ENCODE data around the gene TSHR.

Gene TSHR

GRCh38 chr14:80987235-80988032, 32.0 kb downstream of the TSHR start:
- H3K27ac ChIP-seq (ENCODE audit: low read depth in 2 of 2, low read length in 2 of 2), result peak overlapping the region in 1 of 2 donors; percentile 21
- H3K27me3 ChIP-seq (ENCODE audit: control insufficient read depth in 2 of 2, insufficient read depth in 2 of 2, low read length in 2 of 2), result peaks cover 3 to 4% of the 10 kb centered on the region in 2 donors
- no peak overlapping the region for H3K9ac ChIP-seq (ENCODE audit: low read depth in 1 of 2, low read length in 2 of 2)
- H3K4me3 ChIP-seq (ENCODE audit: low read length in 2 of 2), result no peak overlapping the region
- no peaks in the 10 kb centered on the region for H3K9me3 ChIP-seq (ENCODE audit: control insufficient read depth in 2 of 2, low read length in 2 of 2)
- no peaks in the 10 kb centered on the region for H3K36me3 ChIP-seq (ENCODE audit: control insufficient read depth in 2 of 2, insufficient read depth in 2 of 2, low read length in 2 of 2)
- H3K4me1 ChIP-seq (ENCODE audit: control insufficient read depth in 2 of 2, insufficient read depth in 2 of 2, low read length in 2 of 2), result peaks cover 0 to 5% of the 10 kb centered on the region in 2 donors

- no peak overlapping the region for H3K4me3 ChIP-seq (ENCODE audit: low read length in 2 of 2)
- peaks cover 0 to 5% of the 10 kb centered on the region in 2 donors for H3K4me1 ChIP-seq (ENCODE audit: control insufficient read depth in 2 of 2, insufficient read depth in 2 of 2, low read length in 2 of 2)
- H3K9me3 ChIP-seq (ENCODE audit: control insufficient read depth in 2 of 2, low read length in 2 of 2), result no peaks in the 10 kb centered on the region
- H3K36me3 ChIP-seq (ENCODE audit: control insufficient read depth in 2 of 2, insufficient read depth in 2 of 2, low read length in 2 of 2), result no peaks in the 10 kb centered on the region
- H3K27ac ChIP-seq (ENCODE audit: low read depth in 2 of 2, low read length in 2 of 2), result no peak overlapping the region
- H3K27me3 ChIP-seq (ENCODE audit: control insufficient read depth in 2 of 2, insufficient read depth in 2 of 2, low read length in 2 of 2), result no peaks in the 10 kb centered on the region
- no peak overlapping the region for H3K9ac ChIP-seq (ENCODE audit: low read depth in 1 of 2, low read length in 2 of 2)
Observed at GRCh38 chr14:80988192-80988591, 32.8 kb downstream of the TSHR start.

GRCh38 chr14:80988735-80989429, 33.5 kb downstream of the TSHR start:
- H3K27ac ChIP-seq (ENCODE audit: low read depth in 2 of 2, low read length in 2 of 2), result no peak overlapping the region
- no peaks in the 10 kb centered on the region for H3K36me3 ChIP-seq (ENCODE audit: control insufficient read depth in 2 of 2, insufficient read depth in 2 of 2, low read length in 2 of 2)
- no peak overlapping the region for H3K4me3 ChIP-seq (ENCODE audit: low read length in 2 of 2)
- H3K4me1 ChIP-seq (ENCODE audit: control insufficient read depth in 2 of 2, insufficient read depth in 2 of 2, low read length in 2 of 2), result peaks cover 0 to 5% of the 10 kb centered on the region in 2 donors
- H3K9me3 ChIP-seq (ENCODE audit: control insufficient read depth in 2 of 2, low read length in 2 of 2), result no peaks in the 10 kb centered on the region
- no peak overlapping the region for H3K9ac ChIP-seq (ENCODE audit: low read depth in 1 of 2, low read length in 2 of 2)
- H3K27me3 ChIP-seq (ENCODE audit: control insufficient read depth in 2 of 2, insufficient read depth in 2 of 2, low read length in 2 of 2), result no peaks in the 10 kb centered on the region

- H3K4me1 ChIP-seq (ENCODE audit: control insufficient read depth in 2 of 2, insufficient read depth in 2 of 2, low read length in 2 of 2), result no peaks in the 10 kb centered on the region
- no peak overlapping the region for H3K27ac ChIP-seq (ENCODE audit: low read depth in 2 of 2, low read length in 2 of 2)
- H3K9ac ChIP-seq (ENCODE audit: low read depth in 1 of 2, low read length in 2 of 2), result no peak overlapping the region
- no peaks in the 10 kb centered on the region for H3K36me3 ChIP-seq (ENCODE audit: control insufficient read depth in 2 of 2, insufficient read depth in 2 of 2, low read length in 2 of 2)
- no peaks in the 10 kb centered on the region for H3K9me3 ChIP-seq (ENCODE audit: control insufficient read depth in 2 of 2, low read length in 2 of 2)
- no peak overlapping the region for H3K4me3 ChIP-seq (ENCODE audit: low read length in 2 of 2)
- no peaks in the 10 kb centered on the region for H3K27me3 ChIP-seq (ENCODE audit: control insufficient read depth in 2 of 2, insufficient read depth in 2 of 2, low read length in 2 of 2)
Observed at GRCh38 chr14:80992580-80992979, 37.2 kb downstream of the TSHR start.

GRCh38 chr14:80996049-80996901, 40.9 kb downstream of the TSHR start:
- no peak overlapping the region for H3K9ac ChIP-seq (ENCODE audit: low read depth in 1 of 2, low read length in 2 of 2)
- no peak overlapping the region for H3K4me3 ChIP-seq (ENCODE audit: low read length in 2 of 2)
- H3K4me1 ChIP-seq (ENCODE audit: control insufficient read depth in 2 of 2, insufficient read depth in 2 of 2, low read length in 2 of 2), result no peaks in the 10 kb centered on the region

GRCh38 chr14:81001447-81001846, 46.0 kb downstream of the TSHR start:
- Histone ChIP-seq H3K27ac (ENCODE audit: low read depth in 2 of 2, low read length in 2 of 2) (no peak overlapping the region), H3K9me3 (ENCODE audit: control insufficient read depth in 2 of 2, low read length in 2 of 2) (no peaks in the 10 kb centered on the region), H3K9ac (ENCODE audit: low read depth in 1 of 2, low read length in 2 of 2) (no peak overlapping the region), H3K27me3 (ENCODE audit: control insufficient read depth in 2 of 2, insufficient read depth in 2 of 2, low read length in 2 of 2) (no peaks in the 10 kb centered on the region), H3K36me3 (ENCODE audit: control insufficient read depth in 2 of 2, insufficient read depth in 2 of 2, low read length in 2 of 2) (no peaks in the 10 kb centered on the region), H3K4me3 (ENCODE audit: low read length in 2 of 2) (no peak overlapping the region), H3K4me1 (ENCODE audit: control insufficient read depth in 2 of 2, insufficient read depth in 2 of 2, low read length in 2 of 2) (no peaks in the 10 kb centered on the region)

More at GRCh38 chr14:80996049-80996901, 40.9 kb downstream of the TSHR start:
- no peaks in the 10 kb centered on the region for H3K36me3 ChIP-seq (ENCODE audit: control insufficient read depth in 2 of 2, insufficient read depth in 2 of 2, low read length in 2 of 2)
- H3K27ac ChIP-seq (ENCODE audit: low read depth in 2 of 2, low read length in 2 of 2), result no peak overlapping the region
- H3K27me3 ChIP-seq (ENCODE audit: control insufficient read depth in 2 of 2, insufficient read depth in 2 of 2, low read length in 2 of 2), result no peaks in the 10 kb centered on the region
- H3K9me3 ChIP-seq (ENCODE audit: control insufficient read depth in 2 of 2, low read length in 2 of 2), result no peaks in the 10 kb centered on the region

- Histone ChIP-seq H3K4me1 (ENCODE audit: control insufficient read depth in 2 of 2, insufficient read depth in 2 of 2, low read length in 2 of 2) (no peaks in the 10 kb centered on the region), H3K36me3 (ENCODE audit: control insufficient read depth in 2 of 2, insufficient read depth in 2 of 2, low read length in 2 of 2) (no peaks in the 10 kb centered on the region)
Observed at GRCh38 chr14:81004575-81004974, 49.2 kb downstream of the TSHR start.

GRCh38 chr14:81005540-81006228, 50.3 kb downstream of the TSHR start:
- H3K9ac ChIP-seq (ENCODE audit: low read depth in 1 of 2, low read length in 2 of 2), result no peak overlapping the region
- no peaks in the 10 kb centered on the region for H3K36me3 ChIP-seq (ENCODE audit: control insufficient read depth in 2 of 2, insufficient read depth in 2 of 2, low read length in 2 of 2)
- H3K4me1 ChIP-seq (ENCODE audit: control insufficient read depth in 2 of 2, insufficient read depth in 2 of 2, low read length in 2 of 2), result no peaks in the 10 kb centered on the region
- no peaks in the 10 kb centered on the region for H3K9me3 ChIP-seq (ENCODE audit: control insufficient read depth in 2 of 2, low read length in 2 of 2)
- no peak overlapping the region for H3K4me3 ChIP-seq (ENCODE audit: low read length in 2 of 2)
- no peaks in the 10 kb centered on the region for H3K27me3 ChIP-seq (ENCODE audit: control insufficient read depth in 2 of 2, insufficient read depth in 2 of 2, low read length in 2 of 2)
- no peak overlapping the region for H3K27ac ChIP-seq (ENCODE audit: low read depth in 2 of 2, low read length in 2 of 2)

More at GRCh38 chr14:81004575-81004974, 49.2 kb downstream of the TSHR start:
- Histone ChIP-seq H3K9me3 (ENCODE audit: control insufficient read depth in 2 of 2, low read length in 2 of 2) (no peaks in the 10 kb centered on the region), H3K27me3 (ENCODE audit: control insufficient read depth in 2 of 2, insufficient read depth in 2 of 2, low read length in 2 of 2) (no peaks in the 10 kb centered on the region), H3K27ac (ENCODE audit: low read depth in 2 of 2, low read length in 2 of 2) (no peak overlapping the region), H3K4me3 (ENCODE audit: low read length in 2 of 2) (no peak overlapping the region), H3K9ac (ENCODE audit: low read depth in 1 of 2, low read length in 2 of 2) (no peak overlapping the region)

- H3K4me3 ChIP-seq (ENCODE audit: low read length in 2 of 2), result no peak overlapping the region
- H3K9me3 ChIP-seq (ENCODE audit: control insufficient read depth in 2 of 2, low read length in 2 of 2), result no peaks in the 10 kb centered on the region
- no peak overlapping the region for H3K9ac ChIP-seq (ENCODE audit: low read depth in 1 of 2, low read length in 2 of 2)
- no peaks in the 10 kb centered on the region for H3K36me3 ChIP-seq (ENCODE audit: control insufficient read depth in 2 of 2, insufficient read depth in 2 of 2, low read length in 2 of 2)
- H3K27ac ChIP-seq (ENCODE audit: low read depth in 2 of 2, low read length in 2 of 2), result no peak overlapping the region
- no peaks in the 10 kb centered on the region for H3K4me1 ChIP-seq (ENCODE audit: control insufficient read depth in 2 of 2, insufficient read depth in 2 of 2, low read length in 2 of 2)
- no peaks in the 10 kb centered on the region for H3K27me3 ChIP-seq (ENCODE audit: control insufficient read depth in 2 of 2, insufficient read depth in 2 of 2, low read length in 2 of 2)
Observed at GRCh38 chr14:81006266-81006665, 50.8 kb downstream of the TSHR start.

All from mucosa of rectum (tissue), 2 donors.